Activated naive CD8-positive, alpha-beta T cell treated with anti-CD3 and anti-CD28 coated beads, Interleukin-2, amount 10 ng/mL, durations not matched to agents 7 days and 5 days (primary cell): Measurements from ENCODE around the gene PES1. TPM values are rescaled to one million over a fixed set of nuclear protein-coding genes. Genes with fewer than 3 reads are reported as not detected.
A peak's percentile ranks its signal among the peaks of the same experiment; 100 is the strongest.
"Not testable (repeated sequence)": the region's sequence is repeated elsewhere in the genome, so short reads cannot be mapped to it uniquely, and the experiment has no call there.

Experiments used
- ATAC-seq: fragments of 150-1000 bp; cut with Tn5 transposase; one replicate; pipeline ENCODE4 v1.10.0; 2021; ENCODE audit warnings: low read depth, moderate library complexity
- POLR2A ChIA-PET: fragments of 350-600 bp; sonication (Branson Sonifier 250); formaldehyde crosslinking; loops from one replicate; lab custom pipeline; 2021; ENCODE audit warnings: antibody characterized with exemption; lab: Charles Lee
- DNase-seq: peaks from one replicate; pipeline ENCODE4 v3.0.0; 2021
- H3K27ac Mint-ChIP-seq: one replicate; pipeline ENCODE4 v1.8.0; 2022; ENCODE audit warnings: mild to moderate bottlenecking, mixed read lengths
- H3K27me3 Mint-ChIP-seq: one replicate; pipeline ENCODE4 v1.8.0; 2022; ENCODE audit warnings: mild to moderate bottlenecking, moderate library complexity, mixed read lengths
- H3K36me3 Mint-ChIP-seq: one replicate; pipeline ENCODE4 v1.8.0; 2021; ENCODE audit warnings: mild to moderate bottlenecking, mixed read lengths
- H3K4me1 Mint-ChIP-seq: one replicate; pipeline ENCODE4 v1.8.0; 2021; ENCODE audit warnings: mixed read lengths
- H3K4me3 Mint-ChIP-seq: one replicate; pipeline ENCODE4 v1.8.0; 2022; ENCODE audit warnings: mild to moderate bottlenecking, moderate library complexity, mixed read lengths
- H3K9me3 Mint-ChIP-seq: one replicate; pipeline ENCODE4 v1.8.0; 2021; ENCODE audit warnings: mixed read lengths
- total RNA-seq, 2 experiments: library from RNA; stranded (reverse); gene quantifications; one replicate each; pipeline ENCODE4 v1.2.3, GENCODE V29; 2021

Gene PES1
- total RNA-seq, 2 experiments from 2014 or later = 51.2 to 57.1 TPM

DNA sequence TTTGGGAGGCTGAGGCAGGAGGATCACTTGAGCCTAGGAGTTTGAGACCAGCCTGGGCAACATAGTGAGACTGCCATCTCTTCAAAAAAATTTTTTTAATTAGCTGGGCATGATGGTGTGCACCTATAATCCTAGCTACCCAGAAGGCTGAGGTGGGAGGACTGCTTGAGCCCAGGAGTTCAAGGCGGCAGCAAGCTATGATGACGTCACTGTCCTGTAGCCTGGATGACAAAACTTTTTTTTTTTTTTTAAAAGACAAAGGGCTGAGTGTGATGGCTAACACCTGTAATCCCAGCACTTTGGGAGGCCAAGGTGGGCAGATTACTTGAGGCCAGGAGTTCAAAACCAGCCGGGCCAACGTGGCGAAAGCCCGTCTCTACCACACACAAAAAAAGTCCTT is 28.2 kb upstream of the PES1 start:
- H3K4me1 Mint-ChIP-seq, H3K36me3 Mint-ChIP-seq, POLR2A ChIA-PET, H3K9me3 Mint-ChIP-seq, H3K27ac Mint-ChIP-seq, H3K27me3 Mint-ChIP-seq, ATAC-seq, DNase-seq, H3K4me3 Mint-ChIP-seq: not testable (repeated sequence)

DNA sequence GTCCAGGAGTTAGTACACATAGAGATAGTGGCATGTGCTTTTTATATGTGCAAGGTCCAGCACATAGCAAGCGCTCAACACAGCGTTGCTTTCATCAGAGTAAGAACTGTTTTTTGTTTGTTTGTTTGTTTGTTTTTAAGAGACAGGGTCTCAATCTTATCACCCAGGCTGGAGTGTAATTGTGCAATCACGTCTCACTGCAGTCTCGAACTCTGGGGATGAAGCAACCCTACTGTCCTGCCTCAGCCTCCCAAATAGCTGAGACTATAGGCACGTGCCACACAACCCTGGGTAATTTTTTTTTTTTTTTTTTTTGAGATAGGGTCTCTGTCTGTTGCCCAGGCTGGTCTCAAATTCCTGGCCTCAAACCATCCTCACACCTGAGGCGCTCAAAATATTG is 26.1 kb upstream of the PES1 start:
- Mint-ChIP-seq H3K9me3 (no peaks in the 10 kb centered on the region), H3K4me1 (no peaks in the 10 kb centered on the region), H3K4me3 (no peak overlapping the region), H3K27me3 (peaks cover 4% of the 10 kb centered on the region), H3K27ac (no peak overlapping the region), H3K36me3 (no peaks in the 10 kb centered on the region)
- DNase-seq (no peak), ATAC-seq (no peak)
- POLR2A ChIA-PET = no interaction called here

DNA sequence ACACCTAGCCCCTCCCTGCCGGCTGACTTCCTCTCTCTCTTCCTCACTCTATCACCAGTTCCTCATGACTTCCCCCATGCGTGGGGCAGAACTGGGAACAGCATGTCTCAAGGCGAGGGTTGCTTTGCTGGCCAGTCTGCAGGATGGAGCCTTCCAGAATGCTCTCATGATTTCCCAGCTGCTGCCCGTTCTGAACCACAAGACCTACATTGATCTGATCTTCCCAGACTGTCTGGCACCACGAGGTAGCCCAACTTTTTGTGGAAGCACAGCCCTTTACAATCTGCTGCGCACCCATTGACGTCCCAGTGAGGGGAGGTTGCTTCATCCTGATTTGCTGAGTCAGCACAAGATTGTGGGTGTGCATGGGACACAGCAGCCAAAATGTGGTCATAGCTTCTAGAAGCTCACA is 23.8 kb upstream of the PES1 start:
- H3K9me3 Mint-ChIP-seq = no peaks in the 10 kb centered on the region
- ATAC-seq (no peak), DNase-seq (no peak)
- H3K27me3 Mint-ChIP-seq = peaks cover 4% of the 10 kb centered on the region
- H3K4me3 Mint-ChIP-seq = no peak overlapping the region
- peaks cover under 1% of the 10 kb centered on the region for H3K4me1 Mint-ChIP-seq
- no peak overlapping the region for H3K27ac Mint-ChIP-seq
- no peaks in the 10 kb centered on the region for H3K36me3 Mint-ChIP-seq
- POLR2A ChIA-PET = no interaction called here

DNA sequence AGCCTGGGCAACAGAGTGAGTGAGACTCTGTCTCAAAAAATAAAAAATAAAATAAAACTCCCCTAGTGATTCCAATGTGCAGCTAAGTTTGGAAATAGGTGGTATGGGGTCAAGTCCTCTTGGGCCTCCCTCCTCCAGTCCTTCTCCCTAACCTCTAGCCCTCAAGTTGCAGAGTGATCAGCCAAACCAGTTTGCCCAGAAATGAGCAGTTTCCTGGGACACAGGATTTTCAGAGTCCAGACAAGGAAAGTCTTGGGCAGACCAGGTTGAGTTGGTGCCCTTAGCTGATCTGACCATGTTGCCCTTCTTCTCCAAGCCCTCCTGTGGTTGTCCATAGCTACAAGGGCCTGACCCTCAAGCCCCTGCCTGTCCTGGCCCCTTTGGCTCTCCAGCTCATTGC is 23.2 kb upstream of the PES1 start:
- peaks cover 5% of the 10 kb centered on the region for H3K4me1 Mint-ChIP-seq
- peaks cover 4% of the 10 kb centered on the region for H3K27me3 Mint-ChIP-seq
- H3K9me3 Mint-ChIP-seq = no peaks in the 10 kb centered on the region
- H3K27ac Mint-ChIP-seq = no peak overlapping the region
- DNase-seq (no peak), ATAC-seq (no peak)
- no peaks in the 10 kb centered on the region for H3K36me3 Mint-ChIP-seq
- POLR2A ChIA-PET = no interaction called here
- no peak overlapping the region for H3K4me3 Mint-ChIP-seq

DNA sequence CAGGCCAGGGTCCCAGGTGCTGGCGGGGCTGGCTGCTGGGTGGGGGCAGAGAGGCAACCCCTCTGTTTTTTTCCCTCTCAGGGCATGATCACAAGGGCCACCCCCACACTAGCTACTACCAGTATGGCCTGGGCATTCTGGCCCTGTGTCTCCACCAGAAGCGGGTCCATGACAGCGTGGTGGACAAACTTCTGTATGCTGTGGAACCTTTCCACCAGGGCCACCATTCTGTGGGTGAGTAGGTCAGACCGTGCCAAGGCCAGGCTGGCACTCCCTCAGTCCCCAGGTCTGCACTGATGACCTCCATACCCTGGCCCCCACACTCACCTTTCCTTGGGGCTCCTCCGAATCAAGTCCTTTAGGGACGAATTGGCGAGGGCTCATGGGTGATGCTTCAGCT is 22.6 kb upstream of the PES1 start:
- peaks cover 4% of the 10 kb centered on the region for H3K27me3 Mint-ChIP-seq
- H3K27ac Mint-ChIP-seq = no peak overlapping the region
- DNase-seq (no peak), ATAC-seq (no peak)
- H3K9me3 Mint-ChIP-seq = no peaks in the 10 kb centered on the region
- H3K36me3 Mint-ChIP-seq = no peaks in the 10 kb centered on the region
- no peak overlapping the region for H3K4me3 Mint-ChIP-seq
- POLR2A ChIA-PET = no interaction called here
- H3K4me1 Mint-ChIP-seq = peaks cover 7% of the 10 kb centered on the region

DNA sequence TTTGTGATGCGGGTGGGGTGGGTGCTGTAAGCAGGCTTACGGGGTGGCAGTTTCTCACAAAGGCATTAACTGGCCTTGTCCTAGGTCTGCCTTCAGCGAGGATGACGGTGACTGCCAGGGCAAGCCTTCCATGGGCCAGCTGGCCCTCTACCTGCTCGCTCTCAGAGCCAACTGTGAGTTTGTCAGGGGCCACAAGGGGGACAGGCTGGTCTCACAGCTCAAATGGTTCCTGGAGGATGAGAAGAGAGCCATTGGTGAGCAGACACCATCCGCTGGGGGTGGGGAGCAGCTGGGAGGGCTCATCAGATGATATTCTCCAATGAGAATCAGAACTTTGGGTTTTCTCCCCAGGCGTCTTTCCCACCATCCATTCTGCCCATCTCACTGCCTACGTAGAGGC is 21.1 kb upstream of the PES1 start:
- Mint-ChIP-seq H3K27ac (no peak overlapping the region), H3K9me3 (no peaks in the 10 kb centered on the region), H3K27me3 (peaks cover 7% of the 10 kb centered on the region), H3K4me3 (no peak overlapping the region), H3K4me1 (peaks cover 18% of the 10 kb centered on the region), H3K36me3 (no peaks in the 10 kb centered on the region)
- ATAC-seq (no peak), DNase-seq (no peak)
- POLR2A ChIA-PET = no interaction called here

DNA sequence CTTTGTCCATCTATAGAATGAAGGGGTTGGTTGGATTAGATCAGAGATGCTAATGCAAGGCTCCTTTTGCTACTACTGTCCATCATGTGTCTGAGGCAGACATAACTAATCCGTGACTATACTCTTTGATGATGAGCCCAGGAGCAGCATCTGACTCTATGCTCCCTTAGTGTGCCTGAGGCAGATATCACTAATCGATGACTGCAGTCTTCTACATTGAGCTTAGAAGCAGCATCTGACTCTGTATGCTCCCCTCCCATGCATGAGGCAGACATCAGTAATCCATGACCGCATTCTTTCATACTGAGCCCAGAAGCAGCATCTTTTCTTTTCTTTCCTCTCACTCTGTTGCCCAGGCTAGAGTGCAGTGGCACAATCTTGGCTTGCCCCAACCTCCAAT is 19.5 kb upstream of the PES1 start:
- H3K36me3 Mint-ChIP-seq = no peaks in the 10 kb centered on the region
- peaks cover 6% of the 10 kb centered on the region for H3K27me3 Mint-ChIP-seq
- no peak for DNase-seq
- H3K27ac Mint-ChIP-seq = no peak overlapping the region
- no peak for ATAC-seq
- peaks cover 30% of the 10 kb centered on the region for H3K4me1 Mint-ChIP-seq
- POLR2A ChIA-PET = no interaction called here
- H3K4me3 Mint-ChIP-seq = no peak overlapping the region
- H3K9me3 Mint-ChIP-seq = no peaks in the 10 kb centered on the region

DNA sequence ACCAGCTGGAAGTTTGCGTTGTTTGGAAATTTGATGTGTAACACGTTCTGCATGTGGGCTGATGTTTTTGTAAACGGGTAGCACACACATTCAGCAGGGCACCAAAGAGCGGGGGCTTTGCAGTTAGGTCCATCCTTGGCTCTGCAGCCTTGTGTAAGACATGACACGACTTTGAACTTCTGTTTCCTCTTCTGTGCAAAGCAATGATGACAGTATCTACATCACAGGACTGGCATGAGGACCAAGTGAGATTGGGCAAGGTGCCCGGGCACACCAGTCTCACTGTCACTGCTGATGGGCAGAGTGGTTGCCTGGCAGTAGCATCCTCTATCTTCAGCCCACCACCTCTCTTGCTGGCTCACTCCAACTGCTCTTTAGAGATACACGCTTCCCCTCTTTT is 18.6 kb upstream of the PES1 start:
- H3K27ac Mint-ChIP-seq = no peak overlapping the region
- POLR2A ChIA-PET = interaction anchor here (1.1 kb wide), 1 partner anchor 24 kb away, joined by 3 read pairs; no protein-coding TSS in a partner anchor
- H3K36me3 Mint-ChIP-seq = no peaks in the 10 kb centered on the region
- H3K27me3 Mint-ChIP-seq = peaks cover 8% of the 10 kb centered on the region
- no peak overlapping the region for H3K4me3 Mint-ChIP-seq
- no peak for DNase-seq
- peaks cover 35% of the 10 kb centered on the region for H3K4me1 Mint-ChIP-seq
- no peaks in the 10 kb centered on the region for H3K9me3 Mint-ChIP-seq
- ATAC-seq = no peak

DNA sequence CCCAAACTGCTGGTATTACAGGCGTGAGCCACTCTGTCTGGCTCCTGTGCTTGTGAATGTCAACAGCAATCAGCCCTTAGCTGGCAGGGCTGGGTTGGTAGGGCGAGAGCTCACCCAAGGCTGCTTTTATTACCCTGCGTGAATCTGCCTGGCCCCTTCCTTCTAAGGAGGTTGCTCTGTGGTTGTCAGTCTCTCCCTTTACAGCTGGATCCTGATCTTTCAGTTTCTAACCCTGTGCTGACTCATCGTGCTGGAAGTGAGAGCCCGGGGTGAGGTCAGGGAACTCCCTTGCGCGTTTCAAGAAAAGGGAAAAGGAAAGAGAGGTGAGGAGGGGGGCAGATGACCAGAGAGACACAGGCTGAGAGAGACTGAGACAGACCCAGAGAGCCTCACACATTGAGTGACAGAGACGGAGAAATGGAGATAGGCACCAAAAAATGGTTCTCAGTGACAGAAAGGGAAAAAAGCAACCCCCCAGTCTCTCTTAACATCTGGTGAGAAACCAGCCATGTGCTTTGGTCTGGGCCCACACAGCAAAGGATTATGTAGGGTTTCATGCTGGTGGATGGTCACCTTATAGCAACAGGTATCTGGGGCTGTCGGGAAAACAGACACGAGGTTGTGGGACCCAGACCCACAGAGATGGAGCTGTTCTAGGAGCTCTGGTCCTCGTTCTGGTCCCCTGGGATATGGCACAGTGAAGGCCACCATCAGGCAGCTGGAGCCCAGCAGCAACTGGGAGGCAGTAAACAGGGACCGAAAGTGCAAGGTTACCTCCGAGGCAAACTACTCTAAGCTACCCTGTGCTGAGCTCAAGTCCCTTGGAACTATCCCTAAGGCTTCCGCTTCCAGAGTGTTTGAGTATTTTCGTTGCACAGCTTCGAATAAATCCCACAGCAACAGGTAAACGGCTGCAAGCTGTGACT is 17.8 kb upstream of the PES1 start:
- peak; percentile 62 for ATAC-seq
- peaks cover 35% of the 10 kb centered on the region for H3K4me1 Mint-ChIP-seq
- no peak for DNase-seq
- H3K36me3 Mint-ChIP-seq = no peaks in the 10 kb centered on the region
- H3K9me3 Mint-ChIP-seq = no peaks in the 10 kb centered on the region
- peak overlapping the region; percentile 27 for H3K27ac Mint-ChIP-seq
- POLR2A ChIA-PET = interaction anchor here (0.6 to 1.6 kb wide), 3 partner anchors 14 to 25 kb away, joined by 3 to 4 read pairs (median 3); partner anchors contain the start of gene PES1
- H3K27me3 Mint-ChIP-seq = peaks cover 10% of the 10 kb centered on the region
- H3K4me3 Mint-ChIP-seq = no peak overlapping the region

DNA sequence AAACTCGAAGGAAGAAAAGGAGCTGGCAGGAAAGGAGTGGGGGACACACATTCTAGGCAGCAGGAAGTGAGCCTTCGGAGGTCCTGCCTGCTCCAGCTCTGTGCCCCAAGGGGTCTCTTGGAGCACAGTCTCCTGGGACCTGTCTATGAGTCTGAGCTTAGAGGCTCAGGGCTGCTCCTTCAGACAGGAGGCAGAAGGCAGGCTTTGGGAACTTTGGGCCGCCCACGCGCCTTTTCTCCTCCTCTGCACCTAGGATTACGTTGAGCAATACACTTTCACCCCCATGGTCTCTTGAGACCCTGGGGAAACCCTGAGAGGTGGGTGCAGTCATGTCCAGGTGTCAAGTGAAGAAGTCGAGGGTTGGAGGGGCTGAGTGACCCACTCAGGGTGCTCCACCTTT is 16.2 kb upstream of the PES1 start:
- H3K36me3 Mint-ChIP-seq = no peaks in the 10 kb centered on the region
- no peak overlapping the region for H3K27ac Mint-ChIP-seq
- ATAC-seq (no peak), DNase-seq (no peak)
- no peaks in the 10 kb centered on the region for H3K9me3 Mint-ChIP-seq
- peaks cover 35% of the 10 kb centered on the region for H3K4me1 Mint-ChIP-seq
- peaks cover 10% of the 10 kb centered on the region for H3K27me3 Mint-ChIP-seq
- POLR2A ChIA-PET = interaction anchor here (1.6 kb wide), 1 partner anchor 17 kb away, joined by 4 read pairs; the partner anchor contains the start of gene PES1
- no peak overlapping the region for H3K4me3 Mint-ChIP-seq

DNA sequence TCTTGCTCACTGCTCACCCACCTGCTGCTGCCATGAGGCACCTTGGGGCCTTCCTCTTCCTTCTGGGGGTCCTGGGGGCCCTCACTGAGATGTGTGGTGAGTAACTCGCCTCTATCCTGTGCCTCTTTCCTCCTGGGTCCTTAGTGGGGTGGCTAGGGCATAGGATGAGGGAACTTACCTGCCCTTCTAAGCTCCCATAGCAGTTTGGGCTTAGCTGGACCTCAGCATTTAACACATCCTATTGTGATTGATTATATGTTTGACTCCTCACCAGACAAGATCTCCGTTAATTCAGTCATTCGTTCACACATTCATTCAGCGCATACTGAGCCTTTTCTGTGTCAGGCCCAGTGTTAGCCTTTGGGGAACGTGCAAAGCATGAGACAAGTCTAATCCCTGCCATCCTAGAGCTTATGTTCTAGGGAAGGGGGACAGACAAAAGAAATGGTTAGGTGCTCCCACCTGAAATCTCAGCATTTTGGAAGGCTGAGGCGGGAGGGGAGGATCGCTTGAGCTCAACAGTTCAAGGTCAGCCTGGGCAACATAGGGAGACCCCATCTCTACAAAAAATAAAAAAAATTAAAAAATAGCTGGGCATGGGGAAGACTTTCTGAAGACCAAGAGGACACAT is 15.7 kb upstream of the PES1 start:
- H3K4me1 Mint-ChIP-seq = peaks cover 35% of the 10 kb centered on the region
- peaks cover 10% of the 10 kb centered on the region for H3K27me3 Mint-ChIP-seq
- POLR2A ChIA-PET = interaction anchor here (1.0 to 1.6 kb wide), 3 partner anchors 16 to 148 kb away, joined by 3 to 5 read pairs (median 4); partner anchors contain the start of genes PES1 and SLC35E4
- ATAC-seq (no peak), DNase-seq (no peak)
- no peaks in the 10 kb centered on the region for H3K36me3 Mint-ChIP-seq
- no peaks in the 10 kb centered on the region for H3K9me3 Mint-ChIP-seq
- H3K27ac Mint-ChIP-seq = peak overlapping the region; percentile 75
- H3K4me3 Mint-ChIP-seq = peak overlapping the region; percentile 81

DNA sequence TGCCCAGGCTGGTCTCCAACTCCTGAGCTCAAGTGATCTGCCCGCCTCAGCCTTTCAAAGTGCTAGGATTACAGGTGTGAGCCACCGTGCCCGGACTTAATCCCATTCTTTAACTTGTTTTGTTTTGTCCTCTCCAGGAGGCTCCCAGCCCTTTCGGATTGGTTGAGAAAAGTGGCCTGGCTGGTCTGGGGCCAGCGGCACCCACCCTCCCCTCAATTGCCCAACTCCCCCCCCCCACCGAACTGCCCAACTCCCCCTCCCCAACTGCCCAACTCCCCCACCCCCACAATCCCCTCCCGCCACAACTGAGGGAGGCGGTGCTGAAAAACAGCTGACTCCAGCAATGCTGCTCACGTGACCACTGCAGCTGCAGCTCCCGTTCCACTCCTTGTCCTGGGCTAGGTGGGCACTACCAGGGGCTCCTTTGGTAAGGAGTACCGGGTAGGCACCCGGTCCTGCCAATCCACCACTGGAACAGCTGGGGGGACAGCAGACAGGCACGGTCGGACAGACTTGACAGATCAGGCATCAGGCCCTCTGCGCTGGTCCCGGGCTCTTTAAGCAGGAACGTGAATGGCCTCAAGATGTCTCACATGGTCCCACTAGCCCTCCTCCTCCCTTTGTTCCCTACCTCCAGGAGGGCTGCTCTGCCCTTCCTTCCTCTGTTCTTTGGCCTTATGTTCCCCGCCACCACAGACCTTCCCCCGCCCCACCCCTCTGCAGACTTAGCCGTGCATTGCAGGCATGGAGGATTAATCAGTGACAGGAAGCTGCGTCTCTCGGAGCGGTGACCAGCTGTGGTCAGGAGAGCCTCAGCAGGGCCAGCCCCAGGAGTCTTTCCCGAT is 15.0 kb upstream of the PES1 start, which contains the start of gene TCN2:
TCN2 (plus strand) TSS at position 720 of the 845 bp plus-strand sequence. CDS start 158 bp downstream, outside the sequence.
- POLR2A ChIA-PET = interaction anchor here (1.0 to 1.4 kb wide), 2 partner anchors 28 to 149 kb away, joined by 3 to 5 read pairs; partner anchors contain the start of gene SLC35E4
- H3K9me3 Mint-ChIP-seq = no peaks in the 10 kb centered on the region
- peaks cover 11% of the 10 kb centered on the region for H3K27me3 Mint-ChIP-seq
- peaks cover 35% of the 10 kb centered on the region for H3K4me1 Mint-ChIP-seq
- peak within 1 kb of the TSS; percentile 75 for H3K27ac Mint-ChIP-seq
- DNase-seq = peak; percentile 55
- H3K36me3 Mint-ChIP-seq = no peaks in the 10 kb centered on the region
- H3K4me3 Mint-ChIP-seq = peak within 1 kb of the TSS; percentile 81
- ATAC-seq = peak; percentile 73
